Activated CD4-positive, alpha-beta T cell treated with anti-CD3 and anti-CD28 coated beads, Interleukin-2, amount 50 U/mL, for 1 hour (primary cell): ENCODE results near the gene INSR.
"Not testable (repeated sequence)": the region's sequence is repeated elsewhere in the genome, so short reads cannot be mapped to it uniquely, and the experiment has no call there.

Experiments used
- DNase-seq: peaks from one replicate; pipeline ENCODE4 v3.0.0-alpha.2; 2020

Gene INSR

GRCh38 chr19:7293762-7294557 lies at the start of gene INSR:
Gene INSR (minus strand): TSS chr19:7294414. CDS start chr19:7293891, 523 bp downstream.
- DNase-seq = peak; percentile 24

- no peak for DNase-seq
Observed at GRCh38 chr19:7342143-7342542, 47.9 kb upstream of the INSR start.

GRCh38 chr19:7340959-7341837 lies 47.0 kb upstream of the INSR start:
- peak; percentile 88 for DNase-seq

GRCh38 chr19:7337380-7338194 lies 43.4 kb upstream of the INSR start:
- no peak for DNase-seq

- no peak for DNase-seq
Observed at GRCh38 chr19:7336321-7336973, 42.2 kb upstream of the INSR start.

GRCh38 chr19:7333198-7334118 lies 39.2 kb upstream of the INSR start:
- no peak for DNase-seq

GRCh38 chr19:7331446-7331845 lies 37.2 kb upstream of the INSR start:
- no peak for DNase-seq

GRCh38 chr19:7328647-7329046 lies 34.4 kb upstream of the INSR start:
- DNase-seq = no peak

- no peak for DNase-seq
Observed at GRCh38 chr19:7327802-7328201, 33.6 kb upstream of the INSR start.

GRCh38 chr19:7326105-7326877 lies 32.1 kb upstream of the INSR start:
- peak; percentile 29 for DNase-seq

GRCh38 chr19:7318176-7318575 lies 24.0 kb upstream of the INSR start:
- no peak for DNase-seq

GRCh38 chr19:7312816-7313215 lies 18.6 kb upstream of the INSR start:
- DNase-seq = no peak

- no peak for DNase-seq
Observed at GRCh38 chr19:7311911-7312310, 17.7 kb upstream of the INSR start.

GRCh38 chr19:7308327-7308726 lies 14.1 kb upstream of the INSR start:
- not testable (repeated sequence) for DNase-seq

GRCh38 chr19:7307590-7308218 lies 13.5 kb upstream of the INSR start:
- no peak for DNase-seq

- no peak for DNase-seq
Observed at GRCh38 chr19:7304200-7304599, 10.0 kb upstream of the INSR start.

GRCh38 chr19:7303470-7303869 lies 9.3 kb upstream of the INSR start:
- no peak for DNase-seq

- DNase-seq = no peak
Observed at GRCh38 chr19:7301525-7301924, 7.3 kb upstream of the INSR start.

GRCh38 chr19:7297742-7298141 lies 3.5 kb upstream of the INSR start:
- no peak for DNase-seq

GRCh38 chr19:7295912-7296536 lies 1.8 kb upstream of the INSR start:
- no peak for DNase-seq
